Measurements from ENCODE around the gene CCDC69.

Gene CCDC69

DNA sequence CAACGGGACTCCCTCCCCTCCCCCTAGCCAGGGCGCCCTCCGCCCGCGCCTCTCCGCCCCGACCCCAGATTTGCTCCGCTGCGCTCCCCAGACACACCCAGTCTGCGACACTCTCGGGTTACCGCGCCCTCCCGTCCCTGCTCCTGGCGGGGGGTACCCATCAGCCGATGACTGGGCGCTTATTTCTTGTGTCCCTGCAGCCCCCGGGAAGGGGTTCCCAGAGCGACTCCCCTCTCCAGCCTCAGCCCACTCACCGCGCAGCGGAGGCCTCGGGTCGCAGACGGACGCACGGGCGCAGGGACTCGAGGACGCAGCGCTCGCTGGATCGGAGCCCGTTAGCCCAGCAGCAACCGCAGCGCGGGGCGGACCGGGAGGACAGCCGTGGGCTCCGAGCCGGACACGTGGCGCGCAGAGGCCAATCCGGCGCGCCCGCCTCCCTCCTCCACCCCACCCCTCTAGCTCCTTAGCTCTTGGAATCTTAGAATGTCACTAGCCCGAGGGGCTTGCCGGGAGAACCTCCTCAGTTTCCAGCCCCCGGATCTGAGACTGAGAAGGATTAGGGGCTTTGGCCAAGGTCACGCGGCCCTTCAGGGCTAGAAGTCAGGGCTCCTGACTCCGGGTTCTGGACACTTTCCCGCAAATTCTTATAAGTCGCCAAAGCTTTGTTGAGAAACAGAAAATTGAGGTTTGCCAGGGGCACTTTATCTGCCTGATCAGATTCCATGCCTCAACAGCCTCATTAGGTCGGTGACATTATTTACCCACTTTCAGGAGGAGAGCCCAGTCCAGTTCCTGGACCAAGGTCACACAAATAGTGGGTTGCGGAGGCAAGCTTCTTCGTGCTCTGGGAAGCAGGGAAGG, 66.2 kb downstream of the CCDC69 start, which contains the start of gene ANXA6:
Gene ANXA6, minus strand, starts transcription at position 354 of the 861 bp plus-strand sequence. CDS start 9,878 bp downstream, outside the sequence.
- peak; percentile 55 for DNase-seq

DNA sequence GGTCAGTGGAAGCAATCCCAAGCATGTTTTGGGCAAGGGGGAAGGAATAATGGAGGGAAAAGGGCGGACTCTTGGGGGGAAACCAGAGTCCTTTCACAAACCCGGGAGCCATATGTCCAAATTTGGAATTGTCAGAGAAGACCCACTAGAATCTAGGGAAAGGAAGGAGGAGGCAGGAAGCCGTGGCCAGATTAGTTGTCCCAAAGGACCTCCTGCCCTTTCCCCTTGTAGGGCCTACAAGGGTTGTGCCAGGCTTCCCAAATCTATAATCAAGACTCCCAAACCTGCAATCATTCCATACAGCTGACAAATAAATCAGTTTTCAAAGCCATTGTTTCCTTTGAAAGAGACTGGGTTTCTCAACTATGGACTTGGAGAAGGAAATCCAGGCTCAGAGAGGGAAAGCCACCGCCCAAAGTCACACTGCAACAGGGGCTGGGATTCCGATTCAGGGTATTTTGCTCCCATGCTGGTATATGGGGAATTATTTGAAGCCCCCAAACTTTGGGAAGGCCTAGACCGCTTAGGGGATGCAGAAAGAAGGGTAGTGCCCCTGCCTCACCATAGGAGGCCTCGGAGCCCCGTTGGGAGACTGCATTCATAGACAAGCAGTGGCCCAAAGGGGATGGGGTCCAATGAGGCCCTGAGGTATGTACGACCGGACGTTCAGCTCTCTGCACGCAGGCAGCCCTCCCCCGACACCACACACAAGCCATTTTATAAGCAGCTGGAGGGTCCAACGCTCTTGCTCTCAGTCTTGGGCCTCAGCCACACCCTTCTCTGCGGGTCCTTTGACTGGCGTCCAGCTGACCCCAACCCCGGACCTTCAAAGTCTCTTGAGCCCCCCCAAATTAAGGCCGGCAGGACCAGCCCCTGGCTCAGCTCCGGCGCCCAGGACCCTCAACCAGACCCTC, 67.1 kb downstream of the CCDC69 start:
- DNase-seq: no peak

DNA sequence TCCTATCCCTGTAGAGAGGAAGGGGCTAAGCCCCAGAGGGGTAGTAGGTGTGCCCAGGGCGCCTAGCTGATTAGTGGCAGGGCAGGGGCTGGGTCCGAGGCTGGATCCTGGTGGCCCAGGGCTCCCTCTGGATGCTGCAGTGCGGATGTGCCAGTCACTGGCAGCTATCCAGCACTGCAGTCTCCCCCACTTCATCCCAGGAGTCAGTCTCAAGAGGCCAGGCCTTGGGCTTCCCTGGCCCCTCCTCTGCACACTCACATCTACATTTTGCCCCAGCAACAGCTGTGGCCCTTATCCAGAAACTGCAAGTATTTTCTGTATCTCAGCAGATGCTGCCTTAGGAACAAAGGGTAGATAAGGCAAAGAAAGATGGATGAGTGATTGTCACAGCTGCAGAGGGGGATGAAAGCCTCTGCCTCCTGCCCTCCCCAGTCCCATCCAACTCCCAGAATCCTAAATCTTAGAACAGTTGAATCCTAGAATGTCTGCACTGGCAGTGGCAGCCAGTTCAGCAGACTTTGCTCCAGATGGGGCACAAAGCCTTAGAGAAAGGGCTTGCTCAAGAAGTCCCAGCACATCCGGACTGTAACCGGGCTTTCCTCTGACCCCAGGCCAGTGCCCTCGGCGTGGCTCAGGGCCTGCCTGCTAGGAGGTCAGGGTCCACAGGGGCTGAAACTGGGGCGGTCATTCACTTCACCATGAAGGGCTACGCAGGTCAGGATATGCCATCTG, 68.0 kb downstream of the CCDC69 start:
- no peak for DNase-seq

- no peak for DNase-seq
These were observed 68.7 kb downstream of the CCDC69 start for GRCh38 chr5:151154931-151155774.

GRCh38 chr5:151153766-151154272, 70.1 kb downstream of the CCDC69 start:
- DNase-seq: no peak

DNA sequence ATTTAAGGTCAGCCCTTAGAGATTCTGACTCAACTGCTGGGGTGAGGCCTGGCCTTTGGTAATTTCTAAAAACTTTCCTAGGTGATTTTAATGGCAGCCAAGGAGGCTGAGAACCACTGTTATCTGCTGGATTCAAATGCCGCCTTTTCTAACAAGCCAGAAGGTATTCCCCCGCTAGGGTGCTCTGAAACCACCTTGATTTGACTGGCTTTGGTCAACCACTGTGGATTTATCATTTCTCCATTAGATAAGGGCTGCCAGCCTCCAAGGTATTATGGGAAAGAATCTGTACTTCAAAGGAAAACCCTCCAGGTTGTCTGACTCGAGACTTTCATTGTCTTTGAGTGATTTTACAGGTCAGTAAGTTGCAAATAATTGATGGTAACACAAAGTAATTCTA, 70.6 kb downstream of the CCDC69 start:
- DNase-seq: no peak

- no peak for DNase-seq
These were observed 72.1 kb downstream of the CCDC69 start for GRCh38 chr5:151151793-151152192.

DNA sequence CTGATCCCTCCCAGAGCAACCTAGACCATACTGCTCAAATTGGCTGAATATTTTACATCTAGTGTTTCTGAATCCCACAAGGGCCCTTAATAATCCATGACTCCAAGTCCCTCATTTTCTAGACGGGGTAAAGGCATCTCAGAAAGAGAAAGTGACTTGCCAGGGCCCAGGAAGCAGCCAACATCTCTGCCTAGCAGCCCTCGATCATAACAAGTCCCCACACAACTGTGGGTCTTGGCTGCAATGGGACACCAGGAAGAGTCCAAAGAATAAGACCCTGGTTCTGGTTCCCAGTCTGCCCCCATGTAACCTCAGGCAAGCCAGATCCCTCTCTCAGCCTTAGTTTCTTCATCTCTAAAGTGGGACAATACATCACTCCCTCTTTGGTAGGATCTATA, 72.6 kb downstream of the CCDC69 start:
- no peak for DNase-seq

DNA sequence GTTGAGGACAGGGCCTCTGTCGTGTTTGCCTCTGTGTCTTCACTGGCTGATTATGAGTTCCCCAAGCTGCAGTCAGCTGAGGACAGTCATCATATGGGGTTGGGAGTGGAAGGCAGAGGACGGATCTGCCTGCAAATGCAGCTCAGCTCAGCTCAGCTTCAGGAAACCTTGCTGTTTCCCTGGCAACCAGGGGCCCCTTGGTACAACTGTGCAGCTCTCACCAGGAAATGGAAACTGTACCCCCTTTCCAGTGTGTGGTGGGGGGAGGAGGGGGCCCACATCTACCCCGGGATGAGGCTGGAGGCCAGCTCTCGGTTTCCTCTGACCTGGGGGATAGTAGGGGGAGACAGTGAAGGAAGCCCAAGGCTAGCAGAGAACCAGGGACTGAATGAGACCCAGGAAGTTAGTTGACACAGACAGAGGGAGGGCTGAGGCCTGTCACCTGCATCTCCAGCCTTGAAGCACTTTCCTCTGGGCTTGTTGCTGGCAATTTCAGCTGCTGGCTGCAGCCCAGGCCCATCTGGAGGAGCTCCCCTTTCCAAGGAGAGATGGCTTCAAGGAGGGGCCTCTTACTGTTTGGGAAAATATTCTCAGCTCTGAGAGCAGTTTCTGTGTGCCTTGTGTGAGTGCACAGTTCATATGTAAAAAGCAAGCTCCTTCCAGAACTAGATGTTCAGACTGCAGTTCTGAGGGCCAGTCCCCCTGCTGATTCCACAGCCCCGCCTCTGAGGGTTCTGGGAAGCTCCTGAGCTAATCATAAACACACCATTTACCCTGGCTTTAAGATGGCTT, 73.2 kb downstream of the CCDC69 start:
- DNase-seq: no peak

GRCh38 chr5:151148583-151148982, 75.3 kb downstream of the CCDC69 start:
- DNase-seq: no peak

DNA sequence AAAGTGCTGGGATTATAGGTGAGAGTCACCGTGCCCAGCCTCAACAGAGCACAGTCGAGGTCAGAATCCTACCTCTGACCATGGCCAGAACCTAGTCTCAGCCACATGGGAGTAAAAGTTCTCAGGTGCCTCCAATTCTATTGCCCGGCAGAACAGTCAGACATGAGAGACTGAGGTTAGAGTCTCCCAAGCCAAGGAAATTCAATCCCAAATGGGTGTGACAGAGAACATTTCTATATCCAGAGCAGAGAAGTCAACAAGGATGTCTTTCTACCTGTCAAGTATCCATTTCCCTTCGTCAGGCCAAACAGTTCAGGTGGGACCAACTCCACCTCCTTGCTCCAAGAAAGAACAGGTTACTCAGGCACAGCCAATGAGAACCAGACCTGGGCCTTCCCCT, 76.9 kb downstream of the CCDC69 start:
- DNase-seq: no peak

- no peak for DNase-seq
These were observed 77.8 kb downstream of the CCDC69 start for GRCh38 chr5:151146061-151146460.

DNA sequence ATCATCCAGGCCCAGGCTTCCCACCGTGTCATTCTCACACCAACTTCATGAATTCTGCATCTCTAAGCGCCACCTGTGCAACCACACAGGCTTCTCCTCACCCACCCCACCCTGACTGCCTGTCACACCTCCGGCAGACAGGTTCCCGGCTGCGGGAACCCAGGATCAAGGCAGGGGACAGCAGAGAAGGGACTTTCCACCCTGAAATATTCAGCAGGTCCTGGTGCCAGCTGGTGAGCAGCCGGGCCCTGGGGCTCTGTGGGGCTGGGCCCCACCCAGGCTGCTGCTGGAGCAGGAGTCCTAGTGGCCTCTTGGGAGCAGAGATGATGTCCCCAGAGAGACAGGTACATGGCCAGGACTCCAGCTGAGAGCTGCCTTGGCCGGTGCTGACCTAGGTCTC, 79.0 kb downstream of the CCDC69 start:
- DNase-seq: no peak

DNA sequence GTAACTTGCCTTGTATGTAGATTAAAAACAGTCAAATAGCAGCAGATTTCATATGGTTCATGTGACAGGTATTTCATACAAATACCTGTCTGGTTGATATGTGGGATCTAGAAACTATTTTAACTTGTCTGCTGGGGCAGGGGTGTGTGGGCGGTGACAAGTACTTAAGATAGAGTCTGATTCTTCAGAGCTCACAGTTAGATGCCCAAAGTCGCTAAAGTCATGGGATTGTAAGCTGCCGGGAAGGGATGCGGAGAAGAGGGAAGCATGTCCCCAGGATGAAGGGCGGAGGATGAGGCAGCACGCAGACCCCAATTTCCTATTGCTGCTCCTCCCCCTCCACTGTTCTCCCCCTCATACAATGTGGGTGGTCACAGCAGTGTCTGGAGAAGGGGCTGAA, 79.6 kb downstream of the CCDC69 start:
- no peak for DNase-seq

- DNase-seq: no peak
These were observed 80.2 kb downstream of the CCDC69 start for GRCh38 chr5:151143645-151144044.

GRCh38 chr5:151142933-151143332, 81.0 kb downstream of the CCDC69 start:
- DNase-seq: no peak

GRCh38 chr5:151141535-151141934, 82.4 kb downstream of the CCDC69 start:
- DNase-seq: no peak

GRCh38 chr5:151140686-151141459, 83.0 kb downstream of the CCDC69 start:
- DNase-seq: no peak

- DNase-seq: no peak
These were observed 84.2 kb downstream of the CCDC69 start for GRCh38 chr5:151139646-151140045.

DNA sequence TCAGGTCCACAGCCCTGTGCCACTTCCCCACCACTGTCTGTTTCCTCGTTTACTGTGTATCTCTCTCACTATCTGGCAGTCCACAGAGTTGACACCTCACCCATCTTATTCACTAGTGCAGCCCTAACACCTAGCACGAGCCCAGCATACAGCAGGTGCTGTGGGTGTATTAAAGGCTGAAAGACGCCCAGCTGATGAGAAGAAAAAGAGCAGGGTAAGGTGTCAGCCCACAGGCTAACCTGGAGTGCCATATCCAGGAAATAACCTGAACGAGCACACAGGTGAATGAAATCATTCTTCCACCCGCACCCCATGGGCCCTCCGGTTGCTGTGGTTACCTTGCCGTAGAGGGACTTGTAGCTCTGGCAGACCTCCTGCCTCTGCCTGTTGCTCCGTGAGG, 84.9 kb downstream of the CCDC69 start:
- no peak for DNase-seq

Measured in NCI-H446 treated with DMSO at 0.1 percent for 48 hours (cell line).